CD4-positive, alpha-beta T cell treated with Interleukin-4 for 4 hours (primary cell): Measurements from ENCODE around the gene LETM1.

ENCODE experiments used
- DNase-seq: peaks from one replicate; pipeline ENCODE4 v3.0.0-alpha.2; 2020

LETM1 gene

DNA sequence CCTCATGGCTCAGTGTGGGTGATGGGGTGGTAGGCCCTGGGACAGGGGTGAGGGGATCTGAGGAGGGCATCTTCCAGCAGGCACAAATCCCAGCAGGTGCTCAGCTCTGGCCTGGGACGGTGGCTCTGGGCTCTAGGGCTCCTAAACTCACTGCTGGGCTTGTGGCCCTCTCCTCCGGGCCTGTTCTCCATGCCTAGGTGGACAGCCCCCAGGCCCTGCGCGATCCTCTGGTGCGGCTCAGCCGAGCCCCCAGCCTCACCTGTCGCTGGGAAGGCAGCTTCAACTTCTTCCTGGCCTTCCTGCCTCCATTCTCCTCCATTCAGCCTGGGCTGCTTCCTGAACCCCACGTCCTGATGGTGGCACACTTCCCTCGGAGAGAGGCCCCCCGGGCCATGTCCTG lies 82.2 kb downstream of the LETM1 start:
- DNase-seq = no peak

DNA sequence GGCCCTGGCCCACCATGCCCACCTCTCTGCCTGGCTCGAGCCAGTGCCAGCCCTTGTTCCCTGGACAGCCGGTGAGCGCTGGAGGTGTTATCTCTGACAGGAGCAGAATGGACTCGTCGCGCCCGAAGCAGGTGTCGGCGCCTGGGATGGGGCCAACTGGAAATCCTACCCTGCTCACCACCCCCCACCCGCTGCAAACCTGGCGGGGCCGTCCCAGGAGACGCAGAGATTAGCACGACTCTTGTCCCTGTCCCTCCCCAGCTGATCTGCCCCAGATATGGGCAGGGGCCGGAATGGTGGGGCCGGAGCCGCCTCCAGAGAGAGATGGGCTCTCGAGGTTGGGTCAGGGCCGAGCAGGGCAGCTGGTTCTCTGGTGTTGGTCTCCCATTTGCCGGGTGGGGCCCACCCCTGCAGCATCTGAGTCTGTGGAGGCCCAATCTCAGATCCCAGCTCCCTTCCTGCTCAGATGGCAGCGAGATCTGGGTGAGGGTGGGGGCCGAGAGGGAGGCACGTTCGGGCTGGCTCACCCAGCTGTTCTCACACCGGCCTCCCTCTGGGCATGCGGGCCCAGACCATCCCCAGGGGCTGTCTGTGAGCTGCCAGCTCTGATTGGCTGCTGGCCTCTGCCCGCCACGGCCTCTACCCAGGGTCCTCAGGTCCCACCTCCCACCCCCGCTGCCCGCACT lies 83.0 kb downstream of the LETM1 start:
- DNase-seq = no peak

DNA sequence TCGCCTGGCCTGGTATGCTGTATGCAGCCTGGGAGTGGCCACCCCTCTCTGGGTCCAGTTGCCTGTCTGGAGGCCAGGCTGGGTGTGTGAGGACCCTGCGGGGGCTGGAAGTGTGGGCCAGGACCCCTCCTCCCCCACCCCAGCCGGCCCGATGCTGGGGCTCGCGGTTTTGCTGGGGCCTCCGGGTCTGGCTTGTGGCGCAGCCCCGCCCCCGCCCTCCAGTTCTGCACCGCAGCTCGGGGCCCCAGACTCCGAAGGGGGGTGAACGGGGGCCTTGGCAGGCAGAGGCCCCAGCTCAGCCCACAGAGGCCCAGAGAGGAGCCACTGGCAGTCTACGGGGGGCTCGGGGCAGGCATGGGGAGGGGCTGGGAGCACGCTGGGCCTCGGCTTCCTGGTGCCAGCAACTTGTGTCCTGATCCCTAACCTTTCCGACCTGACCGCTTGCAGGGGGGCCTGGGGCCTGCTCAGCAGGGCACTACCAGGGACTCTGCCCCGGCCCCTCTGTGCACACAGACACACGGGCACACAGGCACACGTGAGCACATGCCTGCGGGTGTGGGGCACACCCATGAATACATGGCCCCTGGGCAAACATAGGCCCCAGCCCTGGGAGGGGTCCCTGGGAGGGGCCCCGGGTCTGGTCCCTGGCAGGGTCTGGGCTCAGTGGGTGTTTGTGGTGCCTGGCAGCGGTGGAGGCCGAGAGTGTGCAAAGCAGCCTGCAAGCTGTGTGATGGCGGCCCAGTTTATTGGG lies 84.2 kb downstream of the LETM1 start:
- no peak for DNase-seq

DNA sequence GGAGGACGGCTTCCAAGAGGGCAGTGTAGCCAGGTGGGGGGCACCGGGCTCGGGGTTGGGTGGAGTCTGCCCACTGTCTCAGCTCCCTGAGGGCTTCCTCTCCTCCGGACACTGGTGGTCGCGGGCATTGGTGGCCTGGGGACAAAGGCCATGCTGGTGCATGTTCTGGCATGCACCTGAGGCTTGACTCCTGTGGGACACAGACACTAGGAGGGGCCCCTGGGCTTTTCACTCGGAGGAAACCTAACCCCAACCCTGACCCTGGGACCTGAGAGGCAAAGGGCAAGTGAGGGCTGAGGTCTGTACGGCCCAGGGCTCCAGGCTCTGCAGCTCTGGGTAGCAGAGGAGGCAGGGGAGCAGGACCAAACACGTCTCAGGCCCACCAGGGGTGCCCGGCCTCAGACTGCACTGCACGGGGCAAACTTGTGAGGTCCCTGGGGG lies 85.1 kb downstream of the LETM1 start:
- DNase-seq = no peak

DNA sequence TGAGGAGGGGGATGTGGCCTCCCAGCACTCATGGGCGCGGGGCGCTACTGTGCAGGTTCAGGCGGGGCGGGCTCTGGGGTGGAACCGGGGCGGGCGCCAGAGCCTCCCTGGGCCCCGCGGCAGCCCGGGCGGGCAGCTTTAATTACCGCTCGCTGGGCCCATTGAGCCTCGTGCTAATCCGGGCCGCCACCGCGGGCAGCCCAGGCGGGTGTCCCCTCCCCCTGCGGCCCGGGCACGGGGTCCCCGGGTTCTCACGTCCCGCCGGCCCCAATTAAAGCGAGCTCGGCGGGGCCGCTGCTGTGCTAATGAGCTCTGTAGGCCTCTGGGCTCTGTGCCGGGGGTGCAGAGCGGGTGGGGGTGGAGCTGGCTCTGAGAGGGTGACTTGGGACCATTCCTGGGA lies 85.7 kb downstream of the LETM1 start:
- DNase-seq = no peak

DNA sequence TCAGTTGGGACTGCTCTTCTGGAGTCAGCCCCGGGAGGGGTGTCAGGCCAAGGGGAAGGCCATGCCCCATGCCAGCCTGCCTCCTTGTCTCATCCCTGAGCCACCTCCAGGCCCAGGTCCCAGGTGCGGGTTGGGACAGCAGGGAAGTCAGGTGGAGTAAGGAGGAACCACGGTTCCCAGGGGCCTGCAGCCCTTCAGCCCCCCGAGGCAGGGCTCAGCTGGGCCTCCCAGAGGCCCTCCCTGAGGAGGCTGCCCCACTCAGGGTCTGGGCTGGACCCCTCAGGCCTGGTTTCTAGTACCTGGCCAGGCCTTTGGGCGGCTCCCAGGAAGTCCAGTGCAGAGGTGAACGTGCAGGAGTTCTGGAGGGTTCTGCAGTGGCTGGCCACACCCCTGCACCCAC lies 86.3 kb downstream of the LETM1 start:
- DNase-seq = no peak

DNA sequence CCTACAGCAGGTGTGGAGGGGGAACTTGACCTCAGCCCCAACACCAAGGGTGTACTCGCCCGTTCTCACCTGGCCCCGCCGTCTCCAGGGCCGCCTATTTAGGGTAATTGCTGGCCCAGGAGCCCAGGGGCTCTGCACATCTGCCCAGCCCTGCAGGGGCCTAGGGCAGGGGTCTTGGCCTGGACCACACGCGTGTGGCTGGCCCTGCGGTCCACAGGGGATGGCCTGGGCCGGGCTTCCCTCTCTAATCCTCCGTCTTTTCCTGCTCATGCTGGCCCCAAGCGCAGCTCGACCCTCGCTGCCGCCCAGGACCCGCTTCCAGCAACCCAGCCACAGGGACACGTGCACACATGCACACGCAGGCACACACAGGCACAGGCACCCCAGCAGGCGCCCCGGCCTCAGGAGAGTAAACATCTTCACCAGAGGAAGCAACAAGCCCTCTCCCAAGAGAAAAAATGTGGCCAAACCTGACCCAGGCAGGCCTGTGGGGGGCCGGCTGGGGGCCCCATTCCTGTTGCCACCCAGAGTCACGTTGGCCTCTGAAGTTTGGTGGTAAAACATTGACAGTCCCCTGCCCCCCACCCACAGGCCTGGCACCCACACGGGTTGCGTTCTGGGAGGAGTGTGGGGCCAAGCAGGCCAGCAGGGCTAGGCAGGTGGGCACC lies 87.5 kb downstream of the LETM1 start:
- DNase-seq = no peak

DNA sequence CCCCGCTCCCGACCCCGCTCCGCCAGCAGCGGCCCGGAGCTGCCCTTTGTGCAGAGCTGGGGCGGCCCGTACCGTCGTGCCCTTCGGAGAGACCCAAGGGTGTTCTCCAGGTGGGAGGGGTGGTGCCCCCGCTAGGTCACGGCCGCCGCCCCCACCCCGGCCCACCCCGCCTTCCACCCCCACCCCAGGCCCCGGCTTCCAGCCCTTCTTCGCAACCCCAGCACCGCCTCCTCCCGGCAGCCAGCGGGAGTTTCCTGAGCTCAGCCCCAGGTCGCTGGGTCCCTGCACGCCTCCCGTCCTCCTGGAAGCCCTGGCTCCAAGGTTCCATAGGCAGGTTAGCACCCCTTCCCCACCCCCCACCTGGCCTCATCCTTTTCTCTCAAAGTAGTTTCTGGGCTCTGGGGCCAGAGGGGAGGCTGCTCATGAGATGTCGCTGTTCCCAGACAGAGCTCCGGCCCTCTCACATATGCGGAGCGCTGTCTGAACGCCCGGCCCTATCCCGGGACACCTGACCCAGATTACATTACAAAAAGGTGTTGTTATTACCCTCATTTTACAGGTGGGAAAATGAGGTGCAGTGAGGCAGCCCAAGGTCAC lies 88.1 kb downstream of the LETM1 start:
- DNase-seq = no peak

DNA sequence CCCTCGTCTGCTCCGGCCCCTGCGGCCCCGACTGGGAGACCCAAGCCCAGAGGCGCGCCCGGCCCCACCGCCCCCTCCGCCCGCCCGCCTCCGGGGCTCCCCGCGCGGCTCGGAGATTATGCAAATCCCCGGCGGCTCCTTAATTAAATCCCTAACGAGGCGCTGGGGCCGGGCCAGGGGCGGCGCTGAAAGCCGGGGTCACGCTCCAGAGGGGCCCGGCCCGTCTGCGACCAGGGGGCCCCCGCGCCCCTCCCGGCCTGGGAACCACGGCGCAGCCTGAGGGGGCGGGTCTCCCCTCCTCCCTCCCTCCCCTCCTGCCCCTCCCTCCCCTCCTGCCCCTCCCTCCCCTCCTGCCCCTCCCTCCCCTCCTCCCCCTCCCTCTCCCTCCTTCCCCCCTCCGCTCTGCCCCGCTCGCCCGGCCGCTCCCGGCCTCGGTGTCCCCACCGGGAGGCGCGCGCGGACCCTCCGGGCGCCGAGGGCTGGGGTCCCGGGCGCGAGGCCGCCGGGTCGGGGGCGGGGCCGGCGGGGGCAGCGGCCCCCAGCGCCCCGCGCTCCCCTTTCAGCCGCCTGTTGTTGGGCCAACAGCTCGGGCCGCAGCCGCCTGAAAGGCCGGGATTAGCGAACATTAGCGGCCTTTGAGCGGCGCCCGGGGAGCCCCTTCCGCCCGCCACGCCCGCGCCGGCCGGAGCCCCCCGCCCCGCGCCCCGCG lies 88.7 kb downstream of the LETM1 start:
- no peak for DNase-seq

DNA sequence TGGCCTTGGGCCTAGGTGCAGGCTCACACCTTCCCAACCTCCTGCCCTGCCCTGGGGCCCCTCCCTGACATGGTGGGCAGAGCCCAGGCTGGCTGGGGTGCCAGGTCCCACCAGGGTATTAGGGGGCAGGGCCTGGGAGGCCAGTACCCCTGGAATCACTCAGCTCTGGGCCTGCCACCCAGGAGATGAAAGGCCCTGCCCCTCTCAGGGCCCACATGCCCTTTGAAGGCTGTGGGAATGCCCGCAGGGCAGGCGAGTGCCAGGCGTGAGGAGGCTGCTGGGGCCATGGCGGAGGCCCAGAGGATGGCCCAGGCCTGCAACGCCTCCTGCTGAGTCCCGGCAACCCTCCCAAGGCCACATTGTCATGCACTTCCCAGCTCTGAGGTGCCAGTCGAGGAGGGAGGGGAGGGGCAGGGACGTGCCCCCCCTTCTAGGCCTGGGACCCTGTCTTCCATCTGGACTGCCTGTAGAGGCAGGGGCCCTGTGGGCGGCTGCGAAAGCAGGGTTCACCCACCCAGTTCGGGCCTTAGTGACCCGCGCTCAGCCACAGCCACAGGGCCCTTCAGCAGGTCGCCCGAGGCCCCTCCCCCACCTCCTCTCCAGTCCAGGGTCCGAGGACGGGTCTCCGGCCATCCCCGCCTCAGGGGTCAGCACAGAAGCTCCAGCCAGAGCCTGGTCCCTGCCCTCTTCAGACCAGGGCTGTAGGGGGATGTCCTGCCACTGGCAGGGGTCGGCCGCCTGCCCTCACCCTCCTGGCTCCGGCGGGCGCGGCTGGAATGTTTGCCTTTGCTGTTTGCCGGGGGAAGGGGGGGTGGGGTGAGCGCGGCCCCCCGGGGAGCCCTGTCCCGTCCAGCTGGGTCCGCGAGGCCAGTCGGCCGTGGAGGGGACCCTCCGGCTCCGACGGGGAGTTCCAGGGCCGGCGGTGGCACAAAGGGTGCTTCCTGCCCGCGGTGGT lies 89.6 kb downstream of the LETM1 start:
- no peak for DNase-seq

DNA sequence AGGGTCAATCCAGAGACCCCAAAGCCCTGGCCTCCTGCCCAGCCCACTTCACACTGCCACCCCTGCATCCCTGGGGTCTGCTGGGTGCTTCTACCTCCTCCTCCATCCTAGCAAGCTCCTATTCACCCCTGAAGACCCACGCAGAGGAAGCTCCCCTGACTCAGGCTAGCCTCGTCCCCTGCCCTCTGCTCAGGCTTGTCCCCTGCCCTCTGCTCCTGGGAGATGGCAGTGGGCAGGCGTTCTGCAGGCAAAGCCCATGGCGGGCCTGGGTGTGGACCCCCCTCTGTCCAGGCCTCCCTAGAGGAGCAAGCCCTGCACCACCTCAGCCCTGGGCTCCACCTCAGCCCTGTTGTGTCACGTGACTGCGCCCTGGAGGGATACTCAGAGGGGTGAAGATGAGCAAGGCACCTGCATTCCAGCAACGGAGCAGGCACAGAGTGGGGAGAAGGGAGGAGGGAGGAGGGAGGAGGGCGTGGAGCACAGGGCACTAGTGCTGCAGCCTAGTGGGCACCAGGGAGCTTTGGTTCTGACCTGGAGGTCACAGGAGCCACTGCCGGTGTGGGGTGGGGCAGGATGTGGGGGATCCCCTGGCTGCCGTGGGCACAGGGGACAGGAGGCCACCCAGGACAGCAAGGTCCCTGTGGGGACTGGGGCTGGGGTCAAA lies 90.4 kb downstream of the LETM1 start:
- no peak for DNase-seq

DNA sequence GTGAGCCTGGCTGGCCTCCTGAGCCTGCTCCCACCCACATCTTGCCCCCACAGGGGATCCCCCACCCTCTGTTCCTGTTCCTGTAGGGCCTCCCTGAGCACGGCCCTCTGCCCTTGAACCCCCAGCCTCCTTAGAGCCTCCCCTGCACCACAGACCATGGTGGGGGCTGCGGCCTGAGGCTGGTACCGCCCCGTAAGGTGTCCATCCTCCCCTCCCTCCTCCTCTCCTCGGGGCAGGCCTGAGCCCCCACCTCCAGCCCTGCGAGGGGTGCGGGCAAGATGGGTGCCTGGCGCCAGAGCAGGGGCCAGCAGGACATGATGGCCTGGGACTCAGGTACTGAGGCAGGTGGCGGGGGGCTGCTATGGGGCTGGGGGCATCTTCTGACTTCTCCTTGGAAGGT lies 91.3 kb downstream of the LETM1 start:
- DNase-seq = no peak

DNA sequence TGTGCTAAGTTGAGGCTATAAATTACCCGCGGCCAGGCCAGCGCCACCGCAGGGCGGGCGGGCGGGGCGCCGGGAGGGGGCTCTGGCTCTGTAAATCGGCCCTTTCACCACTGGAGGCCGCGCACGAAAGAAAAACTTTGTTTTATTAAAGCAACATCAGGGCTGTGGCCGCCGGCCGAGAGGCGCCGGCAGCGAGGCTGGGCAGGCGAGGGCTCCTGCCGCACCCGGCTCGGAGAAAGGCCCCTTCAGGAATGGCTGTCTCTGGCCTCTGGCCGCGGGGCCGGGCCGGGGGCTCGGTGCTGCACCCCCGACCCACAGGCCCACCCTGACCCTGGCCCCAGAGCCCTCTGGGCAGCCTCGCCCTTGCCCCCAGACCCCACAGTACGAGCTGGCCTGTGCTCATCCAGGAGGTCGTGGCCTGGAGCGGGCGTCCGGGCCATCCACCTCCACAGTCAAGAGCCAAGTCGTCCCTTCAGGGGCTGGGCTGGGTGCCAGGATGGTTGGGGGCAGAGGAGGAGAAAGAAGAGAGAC lies 92.3 kb downstream of the LETM1 start:
- DNase-seq = no peak

DNA sequence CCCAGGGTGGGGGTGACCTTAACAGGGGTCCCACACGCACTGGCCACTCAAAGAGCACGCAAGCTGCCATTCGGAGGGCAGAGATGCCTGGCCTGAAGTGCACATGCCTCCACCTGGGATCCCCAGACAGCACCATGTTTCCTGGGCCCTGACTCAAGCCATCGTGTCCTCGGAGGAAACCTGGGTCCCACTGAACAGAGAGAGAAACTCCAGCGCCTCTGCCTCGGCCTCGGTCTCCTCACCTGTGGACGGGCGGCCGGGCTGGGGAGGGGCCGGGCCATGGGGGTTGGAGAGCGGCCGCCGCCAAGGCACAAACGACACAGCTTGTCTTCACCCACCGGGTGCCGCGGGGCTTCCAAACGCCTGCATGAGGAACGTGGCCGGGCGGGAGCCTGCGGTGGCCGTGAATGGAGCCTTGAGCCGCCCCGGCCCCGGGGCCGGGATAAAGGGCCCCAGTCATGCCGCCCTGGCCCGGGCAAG lies 92.8 kb downstream of the LETM1 start:
- no peak for DNase-seq

DNA sequence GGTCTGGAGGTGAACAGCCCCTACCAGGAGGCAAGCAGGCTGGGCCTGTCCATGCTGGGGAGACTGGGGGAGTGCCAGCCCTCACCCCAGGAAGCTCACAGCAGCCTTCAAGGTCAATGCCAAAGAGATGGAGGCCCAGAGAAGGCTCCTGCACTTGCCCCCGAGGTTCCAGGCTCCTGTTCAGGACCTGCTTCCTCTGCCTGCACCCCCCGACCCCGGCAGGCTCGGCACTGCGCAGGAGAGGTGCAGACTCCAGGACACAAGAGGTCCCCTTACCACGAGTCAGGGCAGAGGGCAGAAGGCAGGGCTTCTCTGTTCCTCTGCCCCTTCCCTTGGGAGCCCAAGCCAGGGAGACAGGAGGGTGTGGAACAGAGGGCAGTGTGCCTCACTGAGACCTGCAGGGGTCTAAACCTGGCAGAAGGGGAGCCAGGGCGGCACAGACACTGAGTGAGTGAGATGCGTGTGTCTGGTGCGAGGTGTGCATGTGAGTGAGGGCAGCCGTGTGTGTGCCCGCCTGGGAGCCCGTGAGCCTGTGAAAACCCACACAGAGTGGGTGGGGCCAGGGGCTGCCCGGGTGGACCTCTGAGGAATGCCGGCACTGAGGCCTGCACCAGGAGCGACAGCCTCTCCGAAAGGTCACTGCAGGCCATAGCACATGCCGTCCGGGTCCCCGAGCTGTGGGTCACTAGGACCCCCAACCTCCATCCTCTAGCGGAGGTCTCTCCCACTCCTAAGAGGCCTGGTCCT lies 93.5 kb downstream of the LETM1 start:
- no peak for DNase-seq
